WTC11 (cell line): ENCODE data around the gene GNL1. TPM values are rescaled to one million over a fixed set of nuclear protein-coding genes. Genes with fewer than 3 reads are reported as not detected.
"Not testable (repeated sequence)": the region's sequence is repeated elsewhere in the genome, so short reads cannot be mapped to it uniquely, and the experiment has no call there.

Experiments used
- ATAC-seq: fragments of 200-7000 bp; cut with Tn5 transposase; 2 replicates; pipeline ENCODE4 v1.10.0; 2021; ENCODE audit warnings: mild to moderate bottlenecking, moderate library complexity
- CTCF ChIA-PET: fragments of 300-600 bp; sonication (Branson Sonifier 250); formaldehyde crosslinking; loops from one replicate; lab custom pipeline; 2021; ENCODE audit warnings: antibody characterized with exemption; lab: Charles Lee
- POLR2A ChIA-PET: fragments of 350-600 bp; sonication (Branson Sonifier 250); formaldehyde crosslinking; loops from one replicate; lab custom pipeline; 2021; ENCODE audit warnings: antibody characterized with exemption; lab: Charles Lee
- DNase-seq: peaks from one replicate; pipeline ENCODE4 v3.0.0; 2021; ENCODE audit warnings: low spot score
- H3K27ac Mint-ChIP-seq: 2 replicates; pipeline ENCODE4 v1.8.0; 2021; ENCODE audit warnings: mixed read lengths
- H3K27me3 Mint-ChIP-seq: 2 replicates; pipeline ENCODE4 v1.8.0; 2021; ENCODE audit warnings: low read depth, mild to moderate bottlenecking, moderate library complexity, mixed read lengths
- H3K36me3 Mint-ChIP-seq: 2 replicates; pipeline ENCODE4 v1.8.0; 2021; ENCODE audit warnings: mixed read lengths
- H3K4me1 Mint-ChIP-seq: 2 replicates; pipeline ENCODE4 v1.8.0; 2022; ENCODE audit warnings: mixed read lengths
- H3K4me3 Mint-ChIP-seq: 2 replicates; pipeline ENCODE4 v1.8.0; 2021; ENCODE audit warnings: mild to moderate bottlenecking, moderate library complexity, mixed read lengths
- H3K9me3 Mint-ChIP-seq: 2 replicates; pipeline ENCODE4 v1.8.0; 2021; ENCODE audit warnings: mixed read lengths
- CREM ChIP-seq: sonication (generic); formaldehyde crosslinking; IDR thresholded peaks from 2 replicates; pipeline ENCODE4 v1.8.1; 2022; ENCODE audit warnings: mild to moderate bottlenecking, missing genetic modification reagents, moderate library complexity
- E2F5 ChIP-seq: sonication (generic); formaldehyde crosslinking; IDR thresholded peaks from 2 replicates; pipeline ENCODE4 v1.8.1; 2022; ENCODE audit warnings: mild to moderate bottlenecking, moderate library complexity, missing genetic modification reagents
- EMX1 ChIP-seq: fragments of 250-450 bp; sonication (Bioruptor Pico); IDR thresholded peaks from 2 replicates; pipeline ENCODE4 v1.8.0; 2021; ENCODE audit warnings: mild to moderate bottlenecking
- ERG ChIP-seq: fragments of 250-450 bp; sonication (Bioruptor Pico); IDR thresholded peaks from 2 replicates; pipeline ENCODE4 v1.8.0; 2021; ENCODE audit warnings: mild to moderate bottlenecking
- ETV6 ChIP-seq: sonication (generic); formaldehyde crosslinking; IDR thresholded peaks from 2 replicates; pipeline ENCODE4 v1.8.1; 2022; ENCODE audit warnings: mild to moderate bottlenecking, missing genetic modification reagents
- FOXK1 ChIP-seq: sonication (generic); formaldehyde crosslinking; IDR thresholded peaks from 2 replicates; pipeline ENCODE4 v1.8.0; 2022; ENCODE audit warnings: mild to moderate bottlenecking, moderate library complexity, missing genetic modification reagents
- GABPB1 ChIP-seq: sonication (generic); formaldehyde crosslinking; IDR thresholded peaks from 2 replicates; pipeline ENCODE4 v1.8.1; 2023; ENCODE audit warnings: mild to moderate bottlenecking, missing genetic modification reagents
- MAX ChIP-seq: sonication (generic); formaldehyde crosslinking; IDR thresholded peaks from 2 replicates; pipeline ENCODE4 v1.8.0; 2022; ENCODE audit warnings: mild to moderate bottlenecking, missing genetic modification reagents
- NFYB ChIP-seq: sonication (generic); formaldehyde crosslinking; conservative IDR thresholded peaks from 2 replicates; pipeline ENCODE4 v1.8.0; 2022; ENCODE audit warnings: low read depth, missing genetic modification reagents
- RELA ChIP-seq: sonication (generic); formaldehyde crosslinking; IDR thresholded peaks from 2 replicates; pipeline ENCODE4 v1.8.1; 2022; ENCODE audit warnings: missing genetic modification reagents, mild to moderate bottlenecking, borderline replicate concordance
- TEAD4 ChIP-seq: sonication (generic); formaldehyde crosslinking; IDR thresholded peaks from 2 replicates; pipeline ENCODE4 v1.8.0; 2022; ENCODE audit warnings: mild to moderate bottlenecking, missing genetic modification reagents
- USF2 ChIP-seq: sonication (generic); formaldehyde crosslinking; IDR thresholded peaks from 2 replicates; pipeline ENCODE4 v1.8.1; 2023; ENCODE audit warnings: mild to moderate bottlenecking, missing genetic modification reagents, moderate library complexity
- ZBTB43 ChIP-seq: sonication (generic); formaldehyde crosslinking; IDR thresholded peaks from 2 replicates; pipeline ENCODE4 v1.8.1; 2023; ENCODE audit warnings: mild to moderate bottlenecking, missing genetic modification reagents
- ZNF281 ChIP-seq: sonication (generic); formaldehyde crosslinking; IDR thresholded peaks from 2 replicates; pipeline ENCODE4 v1.8.0; 2023; ENCODE audit warnings: mild to moderate bottlenecking, missing genetic modification reagents
- ZNF317 ChIP-seq: sonication (generic); formaldehyde crosslinking; IDR thresholded peaks from 2 replicates; pipeline ENCODE4 v1.8.1; 2023; ENCODE audit warnings: low read depth, mild to moderate bottlenecking, moderate library complexity, missing genetic modification reagents, borderline replicate concordance
- total RNA-seq: library from RNA; stranded (reverse); gene quantifications from 3 replicates; pipeline ENCODE4 v1.2.3, GENCODE V29; 2021

The GNL1 gene
- total RNA-seq, 1 experiment from 2014 or later = 85.7 TPM

GRCh38 chr6:30520522-30520921 is 35.8 kb downstream of the GNL1 start (continued):
- TF ChIP-seq ZNF281 (CRISPR knock-in tag) (no peak), ZNF317 (no peak), TEAD4 (no peak), ERG (no peak), USF2 (CRISPR knock-in tag) (no peak), EMX1 (CRISPR knock-in tag) (no peak)

GRCh38 chr6:30518505-30519145 is 37.7 kb downstream of the GNL1 start:
- H3K27ac Mint-ChIP-seq, DNase-seq, POLR2A ChIA-PET, H3K4me3 Mint-ChIP-seq, ATAC-seq: not testable (repeated sequence)
- Mint-ChIP-seq H3K36me3 (peaks cover 25% of the 10 kb centered on the region), H3K27me3 (peaks cover 28% of the 10 kb centered on the region), H3K9me3 (peaks cover 29% of the 10 kb centered on the region), H3K4me1 (peaks cover 19% of the 10 kb centered on the region)
- CTCF ChIA-PET = interaction anchor here (0.6 to 3.3 kb wide), 3 partner anchors 19 to 26 kb away, joined by 3 to 16 read pairs (median 10); no protein-coding TSS in a partner anchor

- Mint-ChIP-seq H3K36me3 (peaks cover 25% of the 10 kb centered on the region), H3K9me3 (peaks cover 29% of the 10 kb centered on the region), H3K4me1 (peaks cover 19% of the 10 kb centered on the region), H3K27me3 (peaks cover 21% of the 10 kb centered on the region)
- CTCF ChIA-PET = interaction anchor here (0.6 to 3.3 kb wide), 3 partner anchors 18 to 27 kb away, joined by 3 to 16 read pairs (median 10); no protein-coding TSS in a partner anchor
- H3K27ac Mint-ChIP-seq, H3K4me3 Mint-ChIP-seq, POLR2A ChIA-PET, ATAC-seq, DNase-seq: not testable (repeated sequence)
- peak; percentile 66 for TF ChIP-seq NFYB (CRISPR knock-in tag)
Observed at GRCh38 chr6:30517767-30518504, 38.4 kb downstream of the GNL1 start.

GRCh38 chr6:30516754-30517076 is 39.6 kb downstream of the GNL1 start:
- DNase-seq, ATAC-seq, H3K27me3 Mint-ChIP-seq: not testable (repeated sequence)
- Mint-ChIP-seq H3K9me3 (peaks cover 23% of the 10 kb centered on the region), H3K4me1 (peaks cover 19% of the 10 kb centered on the region), H3K4me3 (peak overlapping the region; percentile 80), H3K27ac (peak overlapping the region; percentile 99), H3K36me3 (peaks cover 23% of the 10 kb centered on the region)
- ChIA-PET POLR2A (interaction anchor here (0.7 kb wide), 1 partner anchor 39 kb away, joined by 7 read pairs; the partner anchor contains the start of gene GNL1), CTCF (interaction anchor here (0.7 to 3.3 kb wide), 8 partner anchors 14 to 119 kb away, joined by 3 to 16 read pairs (median 4); no protein-coding TSS in a partner anchor)

GRCh38 chr6:30515944-30516753 is 40.1 kb downstream of the GNL1 start:
- H3K9me3 Mint-ChIP-seq = peaks cover 18% of the 10 kb centered on the region
- ChIA-PET POLR2A (interaction anchor here (0.7 kb wide), 1 partner anchor 40 kb away, joined by 7 read pairs; the partner anchor contains the start of gene GNL1), CTCF (interaction anchor here (0.7 to 3.3 kb wide), 8 partner anchors 14 to 118 kb away, joined by 3 to 16 read pairs (median 4); no protein-coding TSS in a partner anchor)
- DNase-seq (peak; percentile 88), ATAC-seq (peak; percentile 90)
- peak overlapping the region; percentile 80 for H3K4me3 Mint-ChIP-seq
- peaks cover 4% of the 10 kb centered on the region for H3K27me3 Mint-ChIP-seq
- peak overlapping the region; percentile 99 for H3K27ac Mint-ChIP-seq
- peaks cover 23% of the 10 kb centered on the region for H3K36me3 Mint-ChIP-seq
- TF ChIP-seq ETV6 (CRISPR knock-in tag) (peak; percentile 88), GABPB1 (CRISPR knock-in tag) (peak; percentile 58), CREM (CRISPR knock-in tag) (no peak), MAX (peak; percentile 61; the same call in 1 of the 2 replicates), FOXK1 (CRISPR knock-in tag) (peak; percentile 96), E2F5 (CRISPR knock-in tag) (peak; percentile 37; the same call in 1 of the 2 replicates), RELA (CRISPR knock-in tag) (no peak), ZBTB43 (CRISPR knock-in tag) (no peak)
- peaks cover 24% of the 10 kb centered on the region for H3K4me1 Mint-ChIP-seq
